ENCODE measurements around the gene IGFBPL1.

Gene IGFBPL1

GRCh38 chr9:38415856-38416255, 8.4 kb downstream of the IGFBPL1 start:
- TF ChIP-seq CTCF (IDR thresholded peaks at IDR 0.05), result no peak

GRCh38 chr9:38414040-38414723, 10.1 kb downstream of the IGFBPL1 start:
- TF ChIP-seq CTCF (IDR thresholded peaks at IDR 0.05), result no peak

GRCh38 chr9:38413283-38413682, 11.0 kb downstream of the IGFBPL1 start:
- no peak for TF ChIP-seq CTCF (IDR thresholded peaks at IDR 0.05)

DNA sequence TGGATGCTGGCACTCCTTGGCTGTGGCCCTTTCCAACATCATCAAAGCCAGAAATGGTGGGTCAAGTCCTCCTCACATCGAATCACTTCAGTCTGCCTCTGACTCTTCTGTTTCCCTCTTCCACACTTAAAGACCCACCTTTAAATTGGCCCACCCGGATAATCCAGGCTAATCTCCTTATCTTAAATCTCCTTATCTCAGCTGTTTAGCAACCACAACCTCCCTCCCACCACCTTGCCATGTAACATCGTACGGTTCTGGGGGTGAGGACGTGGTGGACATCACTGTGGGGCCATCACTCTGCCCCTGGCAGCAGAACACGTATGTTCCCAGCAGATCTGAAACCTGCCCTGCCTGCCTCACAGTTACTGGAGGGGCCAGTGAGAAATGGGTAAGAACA, 11.5 kb downstream of the IGFBPL1 start:
- no peak for TF ChIP-seq CTCF (IDR thresholded peaks at IDR 0.05)

GRCh38 chr9:38408719-38409118, 15.5 kb downstream of the IGFBPL1 start:
- TF ChIP-seq CTCF (IDR thresholded peaks at IDR 0.05), result no peak

- no peak for TF ChIP-seq CTCF (IDR thresholded peaks at IDR 0.05)
Measured at GRCh38 chr9:38406476-38407186, 17.6 kb downstream of the IGFBPL1 start.

DNA sequence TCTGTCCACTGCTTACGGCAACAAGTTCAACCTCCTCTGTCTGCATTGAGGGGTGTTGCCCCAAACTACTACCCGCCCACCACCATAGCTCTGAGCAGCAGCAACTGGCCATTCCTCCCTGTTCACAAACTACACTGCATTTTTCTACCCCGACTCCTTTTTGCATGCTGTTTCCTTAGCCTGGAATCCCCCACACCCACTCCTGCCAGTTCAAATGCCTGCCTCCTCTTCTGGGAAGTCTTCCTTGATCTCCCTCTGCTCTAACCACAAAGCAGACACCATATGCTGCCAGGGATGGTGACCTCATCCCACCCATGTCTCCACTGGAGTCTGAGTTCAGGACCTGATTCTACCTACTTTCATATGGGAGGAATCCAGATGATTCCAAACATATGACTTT, 18.5 kb downstream of the IGFBPL1 start:
- TF ChIP-seq CTCF (IDR thresholded peaks at IDR 0.05), result no peak
